IMR-90 (cell line): Measurements from ENCODE around the gene NAPA. TPM values are rescaled to one million over a fixed set of nuclear protein-coding genes. Genes with fewer than 3 reads are reported as not detected.

Experiments
- ATAC-seq: fragments of 200-7000 bp; cut with Tn5 transposase; 2 replicates; pipeline ENCODE4 v1.9.1; 2020; ENCODE audit warnings: low read depth, mild to moderate bottlenecking, moderate library complexity
- BruUV-seq: library from RNA; stranded (reverse); fragments of 400-500 nt; replicated peaks from 2 replicates; lab custom pipeline; 2021; lab: Mats Ljungman, UMichigan
- CTCF ChIA-PET: fragments of 300-600 bp; formaldehyde crosslinking; extraction: SDS; loops from one replicate; lab custom pipeline; 2021; ENCODE audit warnings: antibody characterized with exemption; lab: Yijun Ruan, JAX
- POLR2A ChIA-PET: fragments of 300-600 bp; sonication (Branson Sonifier 250); formaldehyde crosslinking; loops from one replicate; lab custom pipeline; 2022; ENCODE audit warnings: antibody characterized with exemption; ENCODE audit not compliant: unreplicated experiment; lab: Charles Lee
- DNase-seq: peaks from one replicate; pipeline ENCODE4 v3.0.0; 2013
- H2AFZ ChIP-seq: replicated peaks from 2 replicates; pipeline ENCODE3; 2013; ENCODE audit warnings: low read length, mild to moderate bottlenecking; ENCODE audit not compliant: poor library complexity
- H2AK5ac ChIP-seq: 2 replicates; pipeline ENCODE4 v1.6.1; 2013; ENCODE audit warnings: low read depth, low read length, inconsistent platforms
- H2AK9ac ChIP-seq: replicated peaks from 2 replicates; pipeline ENCODE3; 2013; ENCODE audit warnings: mild to moderate bottlenecking, low read depth, low read length, moderate library complexity; ENCODE audit not compliant: poor library complexity
- H2BK120ac ChIP-seq: 2 replicates; pipeline ENCODE4 v1.6.1; 2013; ENCODE audit warnings: low read depth, low read length, inconsistent platforms
- H2BK15ac ChIP-seq: 3 replicates; pipeline ENCODE4 v1.6.1; 2013; ENCODE audit warnings: low read depth, low read length, inconsistent platforms
- H2BK20ac ChIP-seq: 2 replicates; pipeline ENCODE4 v1.6.1; 2013; ENCODE audit warnings: low read depth, mild to moderate bottlenecking, inconsistent platforms, low read length, moderate library complexity
- H2BK5ac ChIP-seq: 2 replicates; pipeline ENCODE4 v1.6.1; 2013; ENCODE audit warnings: mild to moderate bottlenecking, low read depth, low read length, inconsistent platforms; ENCODE audit not compliant: poor library complexity, severe bottlenecking
- H3K14ac ChIP-seq: replicated peaks from 2 replicates; pipeline ENCODE4 v1.6.1; 2013; ENCODE audit warnings: low read depth, low read length, inconsistent platforms
- H3K18ac ChIP-seq: 2 replicates; pipeline ENCODE4 v1.6.1; 2013; ENCODE audit warnings: low read depth, low read length, control low read depth
- H3K23ac ChIP-seq: 2 replicates; pipeline ENCODE4 v1.6.1; 2013; ENCODE audit warnings: low read depth, low read length, inconsistent platforms
- H3K27ac ChIP-seq: 2 replicates; pipeline ENCODE4 v1.5.1; 2013; ENCODE audit warnings: mild to moderate bottlenecking, control low read depth, low read length; ENCODE audit not compliant: insufficient read depth
- H3K27me3 ChIP-seq: 2 replicates; pipeline ENCODE4 v1.6.1; 2013; ENCODE audit warnings: low read length; ENCODE audit not compliant: control insufficient read depth, insufficient read depth
- H3K36me3 ChIP-seq: 2 replicates; pipeline ENCODE4 v1.6.1; 2013; ENCODE audit warnings: low read length, mixed read lengths; ENCODE audit not compliant: control insufficient read depth, insufficient read depth
- H3K4ac ChIP-seq: 2 replicates; pipeline ENCODE4 v1.6.1; 2013; ENCODE audit warnings: low read depth, low read length, inconsistent platforms
- H3K4me1 ChIP-seq: 2 replicates; pipeline ENCODE4 v1.6.1; 2013; ENCODE audit warnings: low read length, mixed read lengths; ENCODE audit not compliant: control insufficient read depth, insufficient read depth
- H3K4me2 ChIP-seq: 2 replicates; pipeline ENCODE4 v1.6.1; 2013; ENCODE audit warnings: low read depth, mild to moderate bottlenecking, control low read depth, low read length, moderate library complexity
- H3K4me3 ChIP-seq: 2 replicates; pipeline ENCODE4 v1.5.1; 2013; ENCODE audit warnings: low read depth, mild to moderate bottlenecking, control low read depth, low read length, moderate library complexity; ENCODE audit not compliant: insufficient read depth
- H3K56ac ChIP-seq: 2 replicates; pipeline ENCODE4 v1.6.1; 2013; ENCODE audit warnings: low read length, inconsistent platforms; ENCODE audit not compliant: insufficient read depth; ENCODE audit errors: extremely low read depth
- H3K79me1 ChIP-seq, 2 experiments: 2 replicates each; pipeline ENCODE4 v1.6.1; 2013; ENCODE audit warnings: low read length in 2 of 2, inconsistent platforms in 1 of 2, low read depth in 1 of 2
- H3K9ac ChIP-seq: 2 replicates; pipeline ENCODE4 v1.6.1; 2013; ENCODE audit warnings: low read depth, low read length, control low read depth
- H3K9me1 ChIP-seq: 2 replicates; pipeline ENCODE4 v1.6.1; 2013; ENCODE audit warnings: low read length, inconsistent platforms; ENCODE audit not compliant: insufficient read depth
- H3K9me3 ChIP-seq: 2 replicates; pipeline ENCODE4 v1.6.1; 2013; ENCODE audit warnings: low read length; ENCODE audit not compliant: control insufficient read depth, insufficient read depth
- H4K20me1 ChIP-seq: 2 replicates; pipeline ENCODE4 v1.6.1; 2013; ENCODE audit warnings: low read length, inconsistent platforms; ENCODE audit not compliant: insufficient read depth
- H4K5ac ChIP-seq: 2 replicates; pipeline ENCODE4 v1.6.1; 2013; ENCODE audit warnings: mild to moderate bottlenecking, low read depth, low read length, control low read depth
- H4K8ac ChIP-seq, 2 experiments: 2 replicates each; pipeline ENCODE4 v1.6.1; 2013; ENCODE audit warnings: low read depth in 2 of 2, low read length in 2 of 2, control low read depth in 1 of 2, inconsistent platforms in 1 of 2
- H4K91ac ChIP-seq: 2 replicates; pipeline ENCODE4 v1.6.1; 2013; ENCODE audit warnings: low read depth, low read length, inconsistent platforms; ENCODE audit not compliant: insufficient read depth
- BHLHE40 ChIP-seq: fragments of 150-350 bp; IDR thresholded peaks from 2 replicates; pipeline ENCODE4 v1.6.1; 2016; ENCODE audit warnings: mild to moderate bottlenecking, low read depth, low read length
- SMC3 ChIP-seq: fragments of 150-350 bp; IDR thresholded peaks from 2 replicates; pipeline ENCODE4 v1.6.1; 2016; ENCODE audit warnings: low read depth, mild to moderate bottlenecking, antibody characterized with exemption, low read length, moderate library complexity
- WGBS, 2 experiments: methylation state at CpG; one replicate each; pipeline versions ENCODE4 v1.1.5 to v1.1.7; 2013; ENCODE audit warnings: missing lambda C conversion rate in 2 of 2; ENCODE audit not compliant: insufficient read length in 1 of 2; ENCODE audit errors: extremely low coverage in 2 of 2; 5-methylcytosine and 5-hydroxymethylcytosine counted together
- dilution Hi-C: fragments of 300-500 bp; cut with HindIII; formaldehyde crosslinking; loops from one replicate; pipeline ENCODE4 v1.14.3; 2018; ENCODE audit warnings: low sequenced_read_pairs; ENCODE audit not compliant: unreplicated experiment
- in situ Hi-C: fragments of 300-500 bp; cut with MboI; formaldehyde crosslinking; loops from 3 replicates; pipeline ENCODE4 v1.14.3; 2019; ENCODE audit warnings: low sequenced_read_pairs, inconsistent platforms, mixed read lengths
- intact Hi-C: fragments of 100-400 bp; cut with micrococcal nuclease; formaldehyde crosslinking; loops from 2 replicates; pipeline ENCODE4 v1.10.0; 2022
- polyA plus RNA-seq, 3 experiments: library from polyadenylated mRNA; depleted of rRNA; stranded (reverse); fragments of >200 nt; gene quantifications; 2 replicates each; pipeline ENCODE4 v1.2.3, GENCODE V29; 2012; ENCODE audit warnings: low replicate concordance in 1 of 3
- total RNA-seq: library from RNA; depleted of rRNA; stranded (reverse); fragments of >200 nt; gene quantifications from 2 replicates; pipeline ENCODE4 v1.2.3, GENCODE V29; 2012

The NAPA gene
- total and polyA plus RNA-seq, 2 of the 4 experiments (the other 2 are of a cell fraction) = 76.4 to 126 TPM

GRCh38 chr19:47447470-47448359 is 67.1 kb downstream of the NAPA start:
- Histone ChIP-seq H2BK15ac (no peak overlapping the region), H4K8ac (no peak overlapping the region), H3K27me3 (peaks cover 66% of the 10 kb centered on the region), H3K18ac (no peak overlapping the region), H2BK20ac (no peak overlapping the region), H2BK5ac (no peak overlapping the region), H3K9me3 (peaks cover 10% of the 10 kb centered on the region), H2AK9ac (peak overlapping the region; percentile 1), H3K9me1 (no peaks in the 10 kb centered on the region), H3K79me1 (no peaks in the 10 kb centered on the region), H3K23ac (no peak overlapping the region), H3K4me2 (peak overlapping the region; percentile 39), H3K4ac (no peak overlapping the region), H3K27ac (no peak overlapping the region), H3K4me3 (peak overlapping the region; percentile 30; the same call in 1 of the 2 replicates), H4K5ac (no peak overlapping the region), H2BK120ac (no peak overlapping the region), H4K91ac (no peak overlapping the region), H3K9ac (no peak overlapping the region), H2AK5ac (no peak overlapping the region), H3K36me3 (no peaks in the 10 kb centered on the region), H3K4me1 (peaks cover 2% of the 10 kb centered on the region; the same call in 1 of the 2 replicates), H4K20me1 (no peaks in the 10 kb centered on the region), H3K14ac (no peak overlapping the region), H2AFZ (peak overlapping the region; percentile 61), H3K56ac (no peak overlapping the region)
- ATAC-seq = peak; percentile 83
- in situ Hi-C loops (no loop called here), intact Hi-C loops (no loop called here), dilution Hi-C loops (no loop called here)
- TF ChIP-seq SMC3 (no peak), BHLHE40 (peak; percentile 72)
- DNase-seq = peak; percentile 22
- POLR2A ChIA-PET = no interaction called here
- CTCF ChIA-PET = no interaction called here
- no TSS peak for BruUV-seq
- 7% methylated on average over 78 of the region's 95 CpGs; no CpG with 5 or more reads in 1 of the 2 experiments for WGBS, 2 experiments
